ENCODE data around the gene NF1. TPM values are rescaled to one million over a fixed set of nuclear protein-coding genes. Genes with fewer than 3 reads are reported as not detected.
A peak's percentile ranks its signal among the peaks of the same experiment; 100 is the strongest.

Gene NF1
- polyA plus RNA-seq, 1 of the 3 experiments (the other 2 are of a cell fraction) = 19.6 TPM

DNA sequence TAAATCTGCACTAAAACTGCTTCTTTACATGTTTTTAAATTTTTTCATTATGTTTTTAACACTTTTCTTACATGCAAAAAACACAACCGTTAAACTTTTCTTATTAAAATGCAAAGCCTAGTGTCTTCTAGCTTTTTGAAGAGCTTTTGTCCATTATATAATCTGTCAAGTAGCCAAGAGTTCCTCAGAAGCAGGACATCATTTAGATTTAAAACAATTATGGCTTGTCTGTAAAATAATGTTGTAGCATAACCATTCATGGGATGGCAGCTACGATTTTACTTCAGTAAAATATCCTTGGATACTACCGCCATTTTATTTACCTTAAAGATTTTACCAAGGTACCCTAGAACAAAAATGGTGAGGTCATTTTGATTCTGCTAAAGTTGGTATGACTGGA lies 199.5 kb downstream of the NF1 start:
- peak overlapping the region in 1 of 2 experiments; percentile 22; a peak in 1 of 4 replicates for H3K27ac ChIP-seq (ENCODE audit: low read depth in 2 of 2, low read length in 1 of 2)
- H3K79me2 ChIP-seq (ENCODE audit: insufficient read depth) = no peaks in the 10 kb centered on the region
- no peak overlapping the region for H3K4me3 ChIP-seq (ENCODE audit: low read depth in 2 of 2, low read length in 1 of 2)
- TF ChIP-seq SIN3A (IDR thresholded peaks at IDR 0.05; ENCODE audit: borderline replicate concordance, low read depth, low read length) (no peak), NFIC (IDR thresholded peaks at IDR 0.05; ENCODE audit: borderline replicate concordance) (no peak), IRF3 (IDR thresholded peaks at IDR 0.05; ENCODE audit: low read depth, low read length) (no peak)
- H3K9me3 ChIP-seq = no peaks in the 10 kb centered on the region
- ChIA-PET POLR2A (no interaction called here), CTCF (interaction anchor here (0.7 kb wide), 1 partner anchor 17 kb away, joined by 4 read pairs; no protein-coding TSS in a partner anchor)
- H3K4me1 ChIP-seq (ENCODE audit: control insufficient read depth in 1 of 2, insufficient read depth in 2 of 2, low read depth in 1 of 2, low read length in 1 of 2) = no peaks in the 10 kb centered on the region; a peak in 1 of 4 replicates
- H2AFZ ChIP-seq (ENCODE audit: low read depth) = no peak overlapping the region
- peaks cover 15 to 26% of the 10 kb centered on the region in 2 experiments for H3K36me3 ChIP-seq (replicated peaks in 1 of 2; ENCODE audit: control insufficient read depth in 1 of 2, insufficient read depth in 2 of 2, low read length in 1 of 2)
- H3K4me2 ChIP-seq = no peak overlapping the region
- no peak for DNase-seq
- no peaks in the 10 kb centered on the region for H3K27me3 ChIP-seq (ENCODE audit: insufficient read depth)
- no peak overlapping the region for H3K9ac ChIP-seq
- no peaks in the 10 kb centered on the region for H4K20me1 ChIP-seq (ENCODE audit: insufficient read depth)
- peaks cover 4% of the 10 kb centered on the region for H3F3A ChIP-seq (replicated peaks; ENCODE audit: insufficient read depth)
- H3K9me2 ChIP-seq = 0 out of 2 replicates have a peak, but pooled peaks cover 4% of the 10 kb centered on the region
- 97% methylated on average over 3 of the region's 3 CpGs for WGBS (ENCODE audit: low lambda C conversion rate)

DNA sequence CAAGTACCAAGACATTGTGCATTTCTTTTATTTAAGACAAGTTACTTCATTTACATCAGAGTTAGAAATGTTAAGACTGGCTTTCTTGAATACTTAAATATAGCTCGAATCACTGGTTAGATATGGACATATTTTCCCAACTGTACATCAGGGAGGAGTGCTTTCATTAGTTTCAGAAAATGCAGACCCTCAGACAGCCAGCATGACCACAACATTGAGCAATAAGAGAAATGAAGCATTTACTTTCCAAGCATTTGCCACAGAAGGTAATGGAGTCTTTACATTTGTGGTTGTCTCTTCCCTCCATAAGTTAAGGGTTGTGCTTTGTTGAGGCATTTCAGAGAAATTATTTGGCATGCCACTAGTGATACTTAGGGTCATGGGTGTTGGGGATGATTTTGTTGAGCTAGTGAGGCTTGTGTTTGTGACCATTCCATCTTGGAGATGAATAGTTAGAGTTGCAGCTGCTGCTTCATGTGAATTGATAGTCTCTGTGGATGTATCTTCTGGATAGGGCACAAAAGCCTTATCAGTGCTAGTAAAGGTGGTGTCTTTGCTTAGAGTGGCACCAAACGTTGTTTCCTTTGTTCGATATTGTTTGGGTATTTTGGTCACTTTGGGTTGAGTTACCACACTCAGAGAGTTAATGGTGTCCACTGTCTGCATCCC lies 200.2 kb downstream of the NF1 start:
- H3K36me3 ChIP-seq (replicated peaks in 1 of 2; ENCODE audit: control insufficient read depth in 1 of 2, insufficient read depth in 2 of 2, low read length in 1 of 2) = peaks cover 13 to 30% of the 10 kb centered on the region in 2 experiments
- H3K4me3 ChIP-seq (ENCODE audit: low read depth in 2 of 2, low read length in 1 of 2) = no peak overlapping the region
- WGBS (ENCODE audit: low lambda C conversion rate) = 95% methylated on average over 3 of the region's 3 CpGs
- 0 out of 2 replicates have a peak, but pooled peaks cover 4% of the 10 kb centered on the region for H3K9me2 ChIP-seq
- POLR2A ChIA-PET = no interaction called here
- CTCF ChIA-PET = interaction anchor here (0.7 to 1.4 kb wide), 2 partner anchors 16 to 25 kb away, joined by 4 read pairs; no protein-coding TSS in a partner anchor
- no peaks in the 10 kb centered on the region for H3K27me3 ChIP-seq (ENCODE audit: insufficient read depth)
- no peaks in the 10 kb centered on the region; a peak in 1 of 4 replicates for H3K4me1 ChIP-seq (ENCODE audit: control insufficient read depth in 1 of 2, insufficient read depth in 2 of 2, low read depth in 1 of 2, low read length in 1 of 2)
- no peaks in the 10 kb centered on the region for H4K20me1 ChIP-seq (ENCODE audit: insufficient read depth)
- no peaks in the 10 kb centered on the region for H3K79me2 ChIP-seq (ENCODE audit: insufficient read depth)
- H3K27ac ChIP-seq (ENCODE audit: low read depth in 2 of 2, low read length in 1 of 2) = no peak overlapping the region
- no peak overlapping the region for H3K4me2 ChIP-seq
- H3K9me3 ChIP-seq = no peaks in the 10 kb centered on the region
- TF ChIP-seq JUND (IDR thresholded peaks at IDR 0.05) (no peak), RAD21 (IDR thresholded peaks at IDR 0.05; ENCODE audit: low read length) (no peak), GABPA (IDR thresholded peaks at IDR 0.05; ENCODE audit: low read depth) (no peak), ELF1 (IDR thresholded peaks at IDR 0.05) (no peak), USF1 (IDR thresholded peaks at IDR 0.05; ENCODE audit: borderline replicate concordance, low read depth) (no peak), EP300 (IDR thresholded peaks at IDR 0.05; ENCODE audit: borderline replicate concordance in 1 of 2, low read depth in 1 of 2, low read length in 1 of 2) (no peak), ZBTB33 (IDR thresholded peaks at IDR 0.05; ENCODE audit: borderline replicate concordance, low read depth) (no peak), SMC3 (IDR thresholded peaks at IDR 0.05; ENCODE audit: low read depth, low read length) (no peak), RFX5 (IDR thresholded peaks at IDR 0.05; ENCODE audit: low read length) (no peak), FOSL2 (IDR thresholded peaks at IDR 0.05; ENCODE audit: borderline replicate concordance, low read depth) (no peak), FOXM1 (IDR thresholded peaks at IDR 0.05; ENCODE audit: low read depth) (no peak), EZH2phosphoT487 (IDR thresholded peaks at IDR 0.05; ENCODE audit: borderline replicate concordance, low read depth) (no peak)
- TF ChIP-seq, protein P1, sequence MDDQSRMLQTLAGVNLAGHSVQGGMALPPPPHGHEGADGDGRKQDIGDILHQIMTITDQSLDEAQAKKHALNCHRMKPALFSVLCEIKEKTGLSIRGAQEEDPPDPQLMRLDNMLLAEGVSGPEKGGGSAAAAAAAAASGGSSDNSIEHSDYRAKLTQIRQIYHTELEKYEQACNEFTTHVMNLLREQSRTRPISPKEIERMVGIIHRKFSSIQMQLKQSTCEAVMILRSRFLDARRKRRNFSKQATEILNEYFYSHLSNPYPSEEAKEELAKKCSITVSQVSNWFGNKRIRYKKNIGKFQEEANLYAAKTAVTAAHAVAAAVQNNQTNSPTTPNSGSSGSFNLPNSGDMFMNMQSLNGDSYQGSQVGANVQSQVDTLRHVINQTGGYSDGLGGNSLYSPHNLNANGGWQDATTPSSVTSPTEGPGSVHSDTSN (IDR thresholded peaks at IDR 0.05) = no peak
- H2AFZ ChIP-seq (ENCODE audit: low read depth) = no peak overlapping the region
- H3K9ac ChIP-seq = no peak overlapping the region
- DNase-seq = no peak
- peaks cover 4% of the 10 kb centered on the region for H3F3A ChIP-seq (replicated peaks; ENCODE audit: insufficient read depth)
